HG02870 (cell line): ENCODE results near the gene ITGA1.
"Not testable (repeated sequence)": the region's sequence is repeated elsewhere in the genome, so short reads cannot be mapped to it uniquely, and the experiment has no call there.

Experiments
- ATAC-seq: cut with Tn5 transposase; IDR thresholded peaks from one replicate; pipeline ENCODE4 v1.9.1; 2021; ENCODE audit warnings: mild to moderate bottlenecking, moderate library complexity; ENCODE audit not compliant: unreplicated experiment

The ITGA1 gene

DNA sequence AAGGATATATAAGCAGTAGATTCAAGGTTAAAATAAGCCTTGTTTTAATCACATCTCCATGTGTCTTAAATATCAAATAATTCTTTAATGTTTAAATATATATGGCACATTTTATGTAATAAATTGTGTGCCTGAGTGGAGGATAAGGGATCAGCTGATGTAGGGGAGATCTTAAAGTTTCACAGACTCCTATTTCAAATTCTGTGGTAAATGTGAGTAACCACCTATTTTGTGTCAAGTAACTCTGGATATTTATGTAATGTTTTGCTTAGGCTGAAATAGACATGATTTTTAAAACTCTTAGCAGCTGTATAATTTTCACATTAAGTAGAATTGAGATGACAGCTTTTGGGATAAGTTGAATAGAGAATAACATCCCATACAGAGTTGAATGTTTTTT, 160.1 kb downstream of the ITGA1 start:
- no peak for ATAC-seq

DNA sequence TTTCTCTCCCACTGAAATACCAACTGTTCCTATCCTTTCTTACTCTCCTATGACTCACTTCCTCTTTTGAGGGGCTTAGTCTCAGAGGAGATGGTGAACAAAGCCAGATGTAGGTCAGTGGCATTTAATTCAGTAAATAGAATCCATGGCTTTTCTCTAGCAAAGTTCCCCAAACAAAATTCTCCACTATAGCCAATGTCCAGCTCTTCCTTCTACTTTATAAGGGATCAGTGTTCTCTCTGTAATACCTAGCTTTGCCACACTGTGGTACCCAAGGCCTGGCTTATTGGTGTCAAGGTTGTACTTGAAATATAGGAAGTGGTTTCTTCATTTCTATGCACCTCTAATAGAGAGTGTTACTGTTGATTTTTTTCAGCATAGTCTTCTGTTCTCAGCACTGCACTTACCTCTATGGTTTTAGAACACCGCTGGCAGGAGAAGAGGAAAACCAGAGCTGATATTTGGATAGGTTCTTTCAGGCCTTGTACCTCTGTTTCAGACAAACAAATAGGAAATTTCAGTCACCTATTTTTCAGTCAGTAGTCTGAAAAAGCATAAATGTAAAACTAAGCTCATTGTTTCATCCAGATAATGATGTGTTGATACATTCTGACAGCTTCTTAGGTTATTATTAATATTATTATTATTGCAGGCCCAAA, 160.8 kb downstream of the ITGA1 start:
- ATAC-seq: peak; percentile 99

DNA sequence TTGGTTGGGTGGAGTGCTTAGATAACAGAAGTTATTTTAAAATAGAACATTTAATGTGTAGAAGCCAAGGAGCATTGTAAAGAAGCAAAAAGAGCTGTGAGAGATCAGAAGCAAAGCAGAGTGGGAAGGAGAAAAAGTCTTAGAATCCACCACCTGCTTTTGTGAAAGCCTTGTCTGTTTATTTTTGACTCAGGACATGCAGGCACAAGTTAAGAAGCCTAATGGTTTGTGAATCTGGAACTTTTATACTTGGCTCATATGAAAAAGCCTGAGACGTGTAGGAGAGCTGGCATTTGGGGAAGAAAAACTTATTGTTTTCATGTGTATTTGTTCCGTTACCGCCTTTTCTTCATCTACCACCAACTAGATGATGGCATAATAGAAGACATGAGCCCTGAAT, 163.0 kb downstream of the ITGA1 start:
- ATAC-seq: no peak

DNA sequence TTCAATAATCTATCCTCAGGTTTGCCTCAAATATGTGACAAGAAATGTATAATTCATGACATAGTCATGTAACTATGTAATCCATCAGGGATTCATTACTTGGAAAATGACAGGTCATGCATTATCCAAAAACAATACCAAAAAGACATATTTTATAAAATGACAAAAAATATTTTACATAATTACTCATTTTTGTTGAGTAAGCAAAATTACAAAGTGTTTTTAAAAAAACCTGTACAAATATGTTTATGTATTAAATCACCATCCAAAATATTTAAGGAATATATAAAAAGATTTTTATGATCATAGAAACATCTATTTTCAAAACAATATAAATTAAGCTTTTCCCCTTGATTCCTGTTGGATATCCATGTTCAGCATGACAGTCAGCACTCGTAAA, 164.8 kb downstream of the ITGA1 start:
- ATAC-seq: no peak

DNA sequence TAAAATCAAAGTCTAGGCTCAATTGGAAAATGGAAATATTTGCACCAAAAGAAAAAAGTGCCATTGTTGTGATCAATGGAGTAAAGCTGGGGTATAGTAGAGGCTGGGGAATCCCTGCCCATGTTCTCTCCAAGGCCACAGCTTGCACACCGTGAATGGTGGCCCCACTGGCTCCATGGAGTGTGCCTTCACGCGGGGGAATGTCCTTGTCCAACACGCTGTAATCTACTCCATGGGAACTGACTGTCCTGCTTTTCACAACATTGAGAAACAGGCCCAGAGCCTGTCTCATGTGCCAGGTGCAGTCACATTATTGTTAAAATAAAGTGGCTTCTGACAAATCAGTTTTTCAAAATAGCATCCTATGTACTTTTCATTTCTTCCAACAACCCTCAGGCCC, 168.3 kb downstream of the ITGA1 start:
- ATAC-seq: no peak

DNA sequence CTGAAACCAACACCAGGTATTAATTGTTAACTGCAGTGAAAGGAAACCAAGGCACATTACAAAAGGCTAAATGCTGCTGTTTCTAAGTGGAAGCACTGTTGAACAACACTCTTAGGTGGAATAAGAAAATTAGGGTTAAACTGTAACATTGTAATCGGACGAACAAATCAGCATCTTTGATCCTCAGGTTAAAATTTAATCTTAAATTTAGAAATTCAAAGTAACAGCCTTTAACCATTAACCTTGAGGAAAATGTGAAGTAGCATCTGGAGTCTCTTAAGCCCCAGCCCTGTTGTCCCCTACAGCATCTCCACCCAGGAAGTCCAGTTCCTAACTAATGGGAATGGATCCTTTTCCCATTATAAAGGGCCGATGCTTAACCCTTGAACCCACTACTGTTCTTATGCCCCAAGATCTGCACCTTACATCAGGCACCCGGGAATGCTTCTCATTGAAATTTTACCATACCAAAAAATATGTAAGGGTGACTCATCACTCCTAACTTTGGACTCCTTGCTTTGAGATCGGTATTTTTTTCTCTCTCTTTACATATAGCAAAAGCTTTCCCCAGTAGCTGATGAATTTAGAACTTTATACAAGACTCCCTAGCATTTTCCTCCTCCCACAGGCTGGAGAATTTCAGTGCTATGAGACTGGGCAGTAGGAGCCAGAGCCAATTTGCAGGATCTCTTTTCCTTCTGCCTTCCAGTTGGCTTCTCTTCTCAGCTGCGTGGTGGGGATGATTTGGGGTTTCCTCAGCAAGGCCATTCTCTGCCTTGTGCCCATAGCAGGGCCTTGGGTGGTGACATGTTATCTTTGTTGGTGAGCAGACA, 169.4 kb downstream of the ITGA1 start:
- no peak for ATAC-seq

DNA sequence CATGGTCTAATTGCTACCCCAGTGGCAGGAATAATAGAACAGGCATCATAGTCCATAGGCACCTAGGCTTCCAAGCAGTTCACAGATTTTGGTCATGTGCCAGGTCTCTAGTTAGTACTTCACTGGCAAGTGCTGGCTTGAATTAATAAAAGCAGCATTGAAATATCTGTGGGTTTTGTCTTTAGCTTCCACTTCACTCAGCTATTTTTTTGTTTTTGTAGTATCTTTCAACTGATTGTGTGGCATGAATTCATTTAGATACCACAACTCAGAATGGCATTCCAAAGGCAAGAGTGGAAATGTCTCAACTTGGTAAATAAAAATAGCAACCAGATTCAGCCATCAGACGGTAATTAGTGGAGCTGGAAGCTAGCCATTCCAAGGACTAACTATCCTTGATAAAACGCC, 173.6 kb downstream of the ITGA1 start:
- ATAC-seq: no peak

DNA sequence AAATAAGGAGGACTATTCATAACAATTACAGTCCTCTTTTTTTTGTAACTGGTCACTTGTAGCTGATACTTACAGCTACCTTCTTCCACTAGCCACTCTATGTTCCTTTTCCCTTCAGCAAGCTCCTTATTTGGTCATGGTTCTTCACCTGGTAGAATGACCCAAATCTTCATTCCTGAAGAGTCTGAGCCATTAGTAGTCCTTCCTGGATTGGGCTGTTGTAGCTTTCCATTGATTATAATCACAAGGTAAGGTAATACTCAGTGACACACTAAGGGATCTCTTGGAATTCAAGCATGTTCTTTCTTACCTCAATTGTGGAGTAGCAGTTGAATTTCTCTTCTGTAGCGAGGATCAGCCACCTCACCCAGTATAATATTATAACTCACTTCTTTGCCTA, 175.9 kb downstream of the ITGA1 start:
- ATAC-seq: no peak

DNA sequence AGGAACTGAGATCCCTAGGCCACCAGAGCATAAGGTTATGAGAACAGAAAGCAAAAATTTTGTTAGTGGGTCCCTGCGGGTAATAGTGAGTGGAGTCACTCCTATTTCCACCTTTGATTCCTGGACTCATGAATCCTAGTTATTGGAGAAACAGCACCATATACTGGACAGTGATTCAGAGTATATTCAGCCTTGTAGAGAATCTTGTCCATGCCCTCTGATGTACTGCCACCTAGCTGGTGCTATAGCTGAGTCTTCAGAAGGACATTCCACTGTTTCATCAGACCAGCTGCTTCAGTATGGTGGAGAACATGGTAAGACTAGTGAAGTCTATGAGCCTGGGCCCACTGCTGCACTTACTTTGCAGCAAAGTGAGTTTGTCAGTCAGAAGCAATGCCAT, 176.4 kb downstream of the ITGA1 start:
- ATAC-seq: no peak

DNA sequence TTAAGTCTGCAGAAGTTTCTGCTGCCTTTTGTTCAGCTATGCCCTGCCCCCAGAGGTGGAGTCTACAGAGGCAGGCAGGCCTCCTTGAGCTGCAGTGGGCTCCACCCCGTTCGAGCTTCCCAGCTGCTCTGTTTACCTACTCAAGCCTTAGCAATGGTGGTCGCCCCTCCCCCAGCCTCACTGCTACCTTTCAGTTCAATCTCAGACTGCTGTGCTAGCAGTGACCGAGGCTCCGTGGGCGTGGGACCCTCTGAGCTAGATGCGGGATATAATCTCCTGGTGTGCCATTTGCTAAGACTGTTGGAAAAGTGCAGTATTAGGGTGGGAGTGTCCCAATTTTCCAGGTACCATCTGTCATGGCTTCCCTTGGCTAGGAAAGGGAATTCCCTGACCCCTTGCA, 188.4 kb downstream of the ITGA1 start:
- not testable (repeated sequence) for ATAC-seq

DNA sequence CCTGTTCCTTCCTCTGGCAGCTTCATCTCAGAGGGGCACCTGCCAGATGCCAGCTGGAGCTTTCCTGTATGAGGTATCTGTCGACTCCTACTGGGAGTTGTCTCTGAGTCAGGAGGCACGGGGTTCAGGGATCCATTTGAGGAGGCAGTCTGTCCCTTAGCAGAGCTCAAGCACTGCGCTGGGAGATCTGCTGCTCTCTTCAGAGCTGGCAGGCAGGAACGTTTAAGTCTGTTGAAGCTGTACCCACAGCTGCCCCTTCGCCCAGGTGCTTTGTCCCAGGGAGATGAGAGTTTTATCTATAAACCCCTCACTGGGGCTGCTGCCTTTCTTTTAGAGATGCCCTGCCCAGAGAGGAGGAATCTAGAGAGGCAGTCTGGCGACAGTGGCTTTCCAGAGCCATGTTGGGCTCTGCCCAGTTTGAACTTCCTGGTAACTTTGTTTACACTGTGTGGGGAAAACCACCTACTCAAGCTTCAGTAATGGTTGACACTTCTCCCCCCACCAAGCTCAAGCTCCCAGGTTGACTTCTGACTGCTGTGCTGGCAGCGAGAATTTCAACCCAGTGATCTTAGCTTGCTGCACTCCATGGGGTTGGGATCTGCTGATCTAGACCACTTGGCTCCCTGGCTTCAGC, 189.7 kb downstream of the ITGA1 start:
- ATAC-seq: no peak

DNA sequence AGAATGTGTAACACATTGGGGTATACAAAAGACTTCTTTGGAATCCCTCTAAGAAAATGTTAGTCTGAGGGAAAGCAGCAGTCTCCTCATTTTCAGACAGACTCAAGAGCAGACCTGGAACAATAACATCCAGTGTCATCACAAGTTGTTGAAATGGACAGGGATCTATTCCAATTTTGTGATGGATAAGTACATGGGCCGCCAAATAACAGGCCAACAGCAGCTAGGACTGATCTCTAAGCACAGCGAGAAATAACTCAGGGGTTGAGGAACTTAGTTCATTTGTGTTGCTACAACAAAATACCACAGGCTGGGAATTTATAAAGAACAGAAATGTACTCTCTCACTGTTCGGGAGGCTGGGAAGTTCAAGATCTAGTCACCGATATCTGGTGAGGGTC, 193.8 kb downstream of the ITGA1 start:
- no peak for ATAC-seq

DNA sequence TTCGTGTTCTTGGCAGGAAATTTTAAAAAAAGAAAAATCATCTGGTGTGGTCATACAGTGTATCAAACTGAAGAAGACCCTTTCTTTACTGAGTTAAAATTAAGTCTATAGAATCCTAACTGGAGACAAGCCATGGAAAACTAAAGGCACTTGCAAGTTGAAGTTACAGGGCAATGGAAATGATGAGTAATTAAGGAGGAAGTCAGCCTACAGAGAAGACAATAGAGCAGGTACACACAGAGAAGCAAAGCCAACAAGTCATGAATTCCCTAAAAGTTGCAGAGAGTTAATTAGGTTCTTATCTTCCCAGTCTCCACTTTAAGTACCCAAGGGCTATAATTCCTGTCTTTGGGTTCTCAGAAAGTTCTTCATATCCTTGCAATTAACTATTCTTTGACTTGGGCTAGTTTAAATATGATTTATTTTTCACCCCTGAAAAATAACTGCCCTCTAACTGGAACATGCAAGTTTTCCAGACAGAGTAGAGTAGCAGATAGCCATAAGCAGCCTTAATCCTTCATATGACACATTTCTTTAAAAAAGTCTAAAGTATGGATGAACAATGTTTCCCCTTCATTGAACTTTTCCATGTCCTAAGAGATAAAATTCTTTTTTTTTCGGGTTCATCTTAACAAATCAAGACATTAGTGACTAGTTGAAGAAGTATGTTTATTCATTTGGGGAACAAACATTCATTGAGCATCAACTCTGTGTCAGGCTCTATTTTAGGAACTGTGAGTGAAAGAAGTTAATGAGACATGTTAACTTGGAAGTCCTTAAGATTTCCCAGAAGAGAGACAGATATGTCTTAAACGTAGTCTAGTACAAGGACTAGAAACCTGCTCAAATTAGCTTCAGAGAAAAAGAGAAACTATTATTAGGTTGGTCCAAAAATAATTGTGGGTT, 196.3 kb downstream of the ITGA1 start:
- ATAC-seq: no peak

DNA sequence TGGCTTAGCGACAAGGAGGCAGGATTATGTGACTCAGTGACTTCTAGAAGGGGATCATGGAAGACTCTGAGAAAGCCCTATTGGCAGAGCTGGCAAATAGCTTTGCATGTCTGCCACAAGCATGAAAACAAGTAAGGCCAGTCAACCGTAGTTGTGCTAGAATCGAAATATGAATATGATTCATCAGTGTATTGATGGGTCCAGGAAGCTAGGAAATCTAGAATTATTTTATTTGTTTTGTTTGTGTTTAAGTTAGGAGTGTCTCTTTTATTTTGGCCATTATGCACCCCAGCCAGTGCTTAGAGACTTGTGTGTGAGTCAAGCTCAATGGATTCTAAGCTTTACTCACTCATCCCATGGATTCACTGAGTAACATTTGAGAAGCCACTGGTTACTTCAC, 197.6 kb downstream of the ITGA1 start:
- no peak for ATAC-seq

DNA sequence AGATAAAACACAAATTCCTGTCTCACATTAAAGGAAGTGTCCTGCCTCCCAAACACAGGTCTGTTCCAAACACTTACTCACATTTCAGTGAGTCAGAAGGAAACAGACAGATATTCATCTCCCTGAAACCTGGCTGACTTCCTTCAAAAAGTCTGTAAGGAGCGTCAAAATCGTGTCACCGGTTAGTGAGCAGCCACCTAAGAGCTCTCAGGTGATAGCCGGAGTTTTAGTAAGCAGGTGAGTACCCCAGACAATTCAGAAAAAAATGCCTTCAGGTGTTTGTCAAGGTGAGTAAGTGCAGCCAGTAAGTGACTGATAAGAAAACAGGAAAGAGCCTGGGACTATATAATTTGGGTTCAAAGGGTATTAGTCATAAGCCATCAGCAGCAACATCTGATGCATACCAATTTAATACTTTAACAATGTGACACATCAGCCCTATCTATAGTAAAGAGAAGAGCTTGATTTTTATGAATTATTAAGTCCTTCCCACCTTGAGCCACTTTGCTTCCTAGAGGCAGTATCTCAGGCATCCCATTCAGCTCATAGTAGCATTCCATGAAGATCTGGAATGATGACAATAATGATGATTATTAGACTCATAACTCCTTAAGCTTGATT, 200.1 kb downstream of the ITGA1 start:
- ATAC-seq: no peak

DNA sequence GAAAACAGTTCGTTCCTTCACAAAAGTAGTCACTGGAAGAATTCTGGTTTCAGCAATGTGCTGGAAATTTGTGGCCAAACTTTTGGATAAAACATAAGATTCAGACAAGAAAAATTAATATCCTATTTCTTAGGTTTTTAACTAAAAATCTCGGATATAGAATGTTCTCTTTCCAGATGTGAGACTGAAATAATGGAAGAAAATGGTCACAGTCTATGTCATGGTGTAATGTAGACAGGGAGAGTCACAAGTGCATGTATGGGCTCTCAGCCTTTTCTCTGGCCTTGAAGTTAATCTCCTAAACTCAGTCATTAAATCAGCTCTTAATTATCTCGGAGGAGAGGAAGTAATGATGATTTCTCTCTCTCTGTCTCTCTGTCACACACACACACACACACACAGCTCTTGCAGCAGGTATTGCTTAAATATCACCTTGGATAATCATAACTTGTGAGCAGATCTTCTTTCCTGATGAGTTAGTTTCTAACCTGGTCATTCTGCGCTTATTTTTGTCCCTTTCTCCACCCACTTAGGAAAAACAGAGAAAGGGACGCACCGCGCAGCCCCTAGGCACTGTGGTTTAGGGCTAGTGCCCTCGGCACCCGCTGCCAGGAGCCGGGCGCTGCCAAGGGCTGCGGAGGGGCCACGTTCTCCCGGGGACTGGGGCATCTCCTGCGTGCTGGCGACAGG, 200.8 kb downstream of the ITGA1 start:
- ATAC-seq: no peak

DNA sequence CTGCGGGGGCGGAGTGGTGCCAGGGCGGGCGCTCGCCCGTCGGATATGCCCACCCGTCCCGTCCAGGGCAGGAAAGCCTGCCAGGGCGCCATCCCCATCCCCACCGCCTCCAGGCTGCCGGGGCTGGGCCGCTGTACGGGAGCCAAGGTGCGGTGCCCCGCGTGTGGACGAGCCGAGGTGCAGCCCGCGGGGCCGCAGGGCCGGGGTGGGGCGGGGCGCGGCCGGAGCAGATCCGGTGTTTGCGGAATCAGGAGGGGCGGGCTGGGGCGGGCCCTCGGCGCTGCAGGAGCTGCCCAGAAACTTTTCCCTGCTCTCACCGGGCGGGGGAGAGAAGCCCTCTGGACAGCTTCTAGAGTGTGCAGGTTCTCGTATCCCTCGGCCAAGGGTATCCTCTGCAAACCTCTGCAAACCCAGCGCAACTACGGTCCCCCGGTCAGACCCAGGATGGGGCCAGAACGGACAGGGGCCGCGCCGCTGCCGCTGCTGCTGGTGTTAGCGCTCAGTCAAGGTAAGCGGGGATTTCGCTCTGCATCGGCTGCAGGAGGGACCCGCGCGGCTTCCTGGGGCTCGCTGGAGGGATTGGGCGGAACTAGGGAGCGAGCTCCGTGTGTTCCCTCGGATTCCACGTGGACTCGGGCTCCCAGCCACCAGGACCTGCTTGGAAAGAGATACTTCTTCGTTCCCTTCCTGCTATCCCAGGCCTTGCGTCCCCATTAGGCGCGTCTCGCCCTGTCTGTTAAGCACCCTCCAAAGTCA, 201.5 kb downstream of the ITGA1 start, which contains the start of gene ITGA2:
TSS of gene ITGA2 (plus strand) at position 328 of the 756 bp plus-strand sequence. CDS start at position 445, 117 bp downstream.
- ATAC-seq: no peak

DNA sequence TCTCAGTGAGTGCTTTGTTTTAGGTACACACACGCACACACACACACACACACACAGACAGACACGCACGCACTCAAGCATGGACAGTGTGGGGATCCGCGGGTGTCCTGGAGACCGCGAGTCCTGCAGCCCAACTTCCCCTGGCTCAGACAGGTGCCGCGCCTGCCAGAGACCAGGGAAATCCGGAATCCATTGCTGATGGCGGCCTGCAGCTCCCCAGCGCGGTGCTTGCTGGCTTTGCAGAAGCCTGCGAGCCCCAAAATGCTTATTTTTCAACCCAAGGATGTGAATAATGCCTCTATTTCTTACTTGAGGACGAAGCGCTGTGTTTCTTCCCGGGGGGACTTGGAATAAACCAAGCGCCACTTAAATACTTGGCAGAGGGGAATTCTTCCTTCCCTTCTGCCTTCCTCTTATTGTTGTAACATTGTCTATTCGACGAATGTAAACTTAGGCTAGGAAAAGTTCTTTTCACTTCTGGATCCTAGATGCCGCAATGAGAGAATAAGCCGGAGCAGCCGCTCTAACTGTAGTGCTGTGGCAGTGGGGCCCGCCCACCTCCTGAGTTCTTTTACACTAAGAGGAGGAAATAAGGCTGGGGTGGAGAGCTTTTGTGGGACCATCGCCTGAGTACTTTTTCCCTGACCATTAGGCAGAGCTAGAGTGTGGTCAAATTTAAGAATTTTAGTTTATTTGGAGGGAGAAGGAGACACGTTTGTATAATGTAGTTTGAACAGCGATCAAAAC, 202.2 kb downstream of the ITGA1 start:
- ATAC-seq: no peak
